ENCODE data around the gene PLEKHA4.
"Not testable (repeated sequence)": the region's sequence is repeated elsewhere in the genome, so short reads cannot be mapped to it uniquely, and the experiment has no call there.

PLEKHA4 gene

DNA sequence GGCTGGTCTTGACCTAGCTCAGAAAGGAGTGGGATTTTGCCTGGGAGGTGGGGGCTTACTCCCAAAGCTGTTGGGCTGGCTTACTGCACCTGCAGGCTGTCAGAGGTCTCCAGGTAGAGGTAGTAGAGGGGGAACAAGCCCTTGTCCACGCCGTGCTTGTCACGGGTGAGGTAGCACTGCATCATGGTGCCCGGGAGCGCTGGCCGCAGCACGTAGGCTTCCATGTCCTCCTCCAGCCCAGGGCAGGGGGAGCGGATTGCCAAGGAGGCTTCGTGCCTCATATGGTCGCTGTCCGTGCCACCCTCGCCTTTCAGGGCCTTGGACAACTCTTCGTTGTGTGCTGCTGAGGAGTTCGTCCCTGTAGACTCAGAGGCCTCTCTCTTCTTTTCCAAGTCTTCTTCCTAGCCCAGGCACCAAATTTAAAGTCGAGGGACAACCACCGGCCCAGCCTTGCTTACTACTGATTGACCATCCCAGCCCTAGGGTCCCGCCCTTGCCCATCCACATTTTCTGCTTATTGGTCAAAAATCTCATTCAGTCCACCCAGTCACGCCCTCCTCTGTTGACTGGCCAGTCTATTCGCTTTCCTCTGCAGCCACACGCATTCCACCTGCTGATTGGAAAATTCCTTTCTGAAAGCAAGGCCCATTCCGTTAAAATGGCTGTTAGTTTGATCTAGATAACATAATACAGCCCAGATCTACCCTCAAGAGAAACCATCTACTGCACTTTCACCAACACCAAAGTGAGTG, 19.6 kb upstream of the PLEKHA4 start:
- DNase-seq = no peak

DNA sequence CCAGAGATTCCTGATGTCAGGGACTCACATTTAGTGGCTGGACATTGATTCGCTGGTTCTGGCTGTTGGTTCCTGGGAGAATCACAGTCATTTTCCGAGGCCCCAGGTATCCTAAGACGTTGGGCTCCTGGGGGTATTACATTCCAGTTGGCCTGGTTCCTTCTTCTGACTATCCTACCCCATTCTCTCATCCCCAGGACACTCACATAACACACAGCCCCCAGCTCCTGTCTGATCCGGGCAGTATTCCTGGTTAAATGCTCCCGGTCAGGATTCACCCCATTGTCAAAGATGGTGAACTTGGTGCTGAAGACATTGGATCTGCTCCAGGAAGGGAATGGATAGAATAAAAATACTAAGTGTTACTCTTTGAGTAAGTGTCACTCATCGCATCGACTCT, 15.3 kb upstream of the PLEKHA4 start:
- DNase-seq = no peak

DNA sequence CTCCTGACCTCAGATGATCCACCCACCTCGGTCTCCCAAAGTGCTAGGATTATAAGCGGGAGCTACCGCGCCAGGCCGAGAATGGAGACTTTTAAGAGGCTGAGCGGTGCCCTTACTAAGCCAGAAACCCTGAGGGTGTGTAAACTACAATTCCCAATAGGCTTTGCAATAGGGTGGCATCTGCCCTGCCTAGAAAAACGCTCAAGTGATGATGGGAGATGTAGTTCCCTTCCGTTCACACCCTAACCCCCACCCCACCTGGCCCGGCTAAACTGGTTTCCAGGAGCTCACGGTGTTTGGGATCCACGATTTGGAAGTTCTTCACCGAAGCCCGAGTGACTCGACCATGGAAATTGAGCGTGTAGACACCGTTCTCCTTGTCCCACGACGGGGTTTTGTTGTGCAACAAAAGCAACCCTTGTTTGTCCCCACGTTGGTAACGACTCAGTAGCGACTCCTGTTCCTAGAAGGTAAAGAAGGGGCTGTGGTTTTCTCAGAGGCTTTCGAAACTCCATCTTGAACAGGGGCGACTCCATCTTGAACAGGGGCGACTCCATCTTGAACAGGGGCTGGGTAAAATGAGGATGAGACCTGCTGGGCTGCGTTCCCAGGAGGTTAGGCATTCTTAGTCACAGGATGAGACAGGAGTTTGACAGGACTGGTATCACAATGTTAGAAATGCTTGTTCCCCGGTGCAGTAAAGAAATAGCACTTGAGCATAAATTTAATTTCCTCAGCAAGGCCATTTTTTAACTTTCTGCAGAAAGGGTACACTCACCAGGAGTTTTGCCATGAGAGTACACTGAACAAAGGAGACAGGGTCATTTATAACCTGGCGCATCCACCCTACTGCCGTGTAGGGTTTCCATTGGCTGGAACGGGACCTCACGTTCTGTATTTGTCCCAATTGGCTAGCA, 13.6 kb upstream of the PLEKHA4 start:
- DNase-seq = peak in 1 of 2 experiments; percentile 20

DNA sequence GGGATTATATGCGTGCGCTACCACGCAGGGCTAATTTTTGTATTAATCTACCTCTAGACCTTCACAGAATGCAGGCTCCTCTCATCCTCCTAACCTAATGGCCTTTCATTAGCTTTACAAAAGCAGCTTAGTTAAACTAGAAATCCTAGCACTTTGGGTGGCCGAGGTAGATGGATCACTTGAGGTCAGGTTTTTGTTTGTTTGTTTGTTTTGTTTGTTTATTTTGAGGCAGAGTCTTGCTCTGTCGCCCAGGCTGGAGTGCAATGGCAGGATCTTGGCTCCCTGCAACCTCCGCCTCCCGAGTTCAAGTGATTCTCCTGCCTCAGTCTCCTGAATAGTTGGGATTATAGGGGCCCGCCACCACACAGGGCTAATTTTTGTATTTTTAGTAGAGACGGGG, 11.3 kb upstream of the PLEKHA4 start:
- not testable (repeated sequence) for DNase-seq

DNA sequence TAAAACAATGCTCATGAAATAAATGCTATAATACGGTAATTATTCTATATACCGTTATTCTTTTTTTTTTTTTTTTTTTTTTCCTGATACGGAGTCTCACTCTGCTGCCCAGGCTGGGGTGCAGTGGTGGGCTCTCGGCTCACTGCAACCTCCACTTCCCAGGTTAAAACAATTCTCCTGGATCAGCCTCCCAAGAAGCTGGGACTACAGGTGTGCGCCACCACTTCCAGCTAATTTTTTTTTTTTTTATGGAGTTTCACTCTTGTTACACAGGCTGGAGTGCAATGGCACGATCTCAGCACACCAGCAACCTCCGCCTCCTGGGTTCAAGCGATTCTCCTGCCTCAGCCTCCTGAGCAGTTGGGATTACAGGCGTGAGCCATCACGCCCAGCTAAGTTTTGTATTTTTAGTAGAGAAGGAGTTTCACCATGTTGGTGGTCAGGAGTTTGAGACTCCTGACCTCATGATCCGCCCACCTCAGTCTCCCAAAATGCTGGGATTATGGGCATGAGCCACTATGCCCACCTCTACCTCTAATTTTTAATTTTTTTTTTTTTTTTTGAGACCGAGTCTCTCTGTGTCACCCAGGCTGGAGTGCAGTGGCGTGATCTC, 10.7 kb upstream of the PLEKHA4 start:
- no peak for DNase-seq

DNA sequence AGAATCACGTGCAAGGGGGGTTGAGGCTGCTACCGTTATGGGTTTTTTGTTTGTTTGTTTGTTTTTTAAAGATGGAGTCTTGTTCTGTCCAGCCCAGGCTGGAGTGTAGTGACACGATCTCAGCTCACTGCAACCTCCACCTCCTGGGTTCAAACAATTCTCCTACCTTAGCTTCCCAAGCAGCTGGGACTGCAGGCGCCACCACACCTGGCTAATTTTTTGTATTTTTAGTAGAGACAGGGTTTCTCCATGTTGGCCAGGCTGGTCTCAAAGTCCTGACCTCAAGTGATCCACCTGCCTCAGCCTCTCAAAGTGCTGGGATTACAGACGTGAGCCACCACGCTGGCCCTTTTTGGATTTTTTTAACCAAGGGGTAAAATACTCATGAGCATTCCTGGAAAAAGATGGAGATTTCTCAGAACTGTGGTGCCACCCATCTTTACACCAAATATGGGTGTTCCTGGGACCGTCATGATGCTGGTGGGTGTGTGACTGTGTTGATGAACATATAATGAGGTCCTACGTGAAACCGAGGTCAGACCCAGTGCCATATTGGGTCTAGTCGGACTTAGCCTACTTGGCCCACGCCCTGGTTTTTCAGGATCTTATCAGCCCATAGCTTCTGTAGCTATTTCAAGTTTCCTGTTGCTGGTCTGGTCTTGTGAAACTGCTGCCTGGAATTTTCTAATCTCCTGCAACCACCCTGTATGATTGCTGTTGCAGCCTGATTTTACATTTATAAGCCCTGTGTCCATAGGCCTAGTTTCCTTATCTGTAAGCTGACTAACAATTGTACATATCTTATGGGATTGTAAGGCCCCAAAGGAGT, 10.0 kb upstream of the PLEKHA4 start:
- DNase-seq = peak in 1 of 2 experiments; percentile 30

DNA sequence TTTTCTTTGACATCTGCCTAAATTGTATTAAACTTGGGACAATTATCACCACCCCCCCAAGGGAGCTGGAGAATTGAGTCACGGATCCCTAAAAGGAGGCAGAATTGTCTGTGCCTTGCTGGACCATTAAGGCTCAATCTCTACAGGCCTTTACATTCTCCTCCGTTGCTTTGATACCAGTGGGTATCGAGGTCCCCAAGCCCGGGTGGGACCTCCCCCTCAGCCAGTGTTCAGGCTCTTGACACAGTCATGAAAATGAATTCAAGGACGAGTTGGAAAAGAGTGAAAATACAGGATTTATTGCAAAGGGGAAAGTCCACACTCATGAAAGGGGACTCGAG, 9.4 kb upstream of the PLEKHA4 start:
- DNase-seq = no peak

DNA sequence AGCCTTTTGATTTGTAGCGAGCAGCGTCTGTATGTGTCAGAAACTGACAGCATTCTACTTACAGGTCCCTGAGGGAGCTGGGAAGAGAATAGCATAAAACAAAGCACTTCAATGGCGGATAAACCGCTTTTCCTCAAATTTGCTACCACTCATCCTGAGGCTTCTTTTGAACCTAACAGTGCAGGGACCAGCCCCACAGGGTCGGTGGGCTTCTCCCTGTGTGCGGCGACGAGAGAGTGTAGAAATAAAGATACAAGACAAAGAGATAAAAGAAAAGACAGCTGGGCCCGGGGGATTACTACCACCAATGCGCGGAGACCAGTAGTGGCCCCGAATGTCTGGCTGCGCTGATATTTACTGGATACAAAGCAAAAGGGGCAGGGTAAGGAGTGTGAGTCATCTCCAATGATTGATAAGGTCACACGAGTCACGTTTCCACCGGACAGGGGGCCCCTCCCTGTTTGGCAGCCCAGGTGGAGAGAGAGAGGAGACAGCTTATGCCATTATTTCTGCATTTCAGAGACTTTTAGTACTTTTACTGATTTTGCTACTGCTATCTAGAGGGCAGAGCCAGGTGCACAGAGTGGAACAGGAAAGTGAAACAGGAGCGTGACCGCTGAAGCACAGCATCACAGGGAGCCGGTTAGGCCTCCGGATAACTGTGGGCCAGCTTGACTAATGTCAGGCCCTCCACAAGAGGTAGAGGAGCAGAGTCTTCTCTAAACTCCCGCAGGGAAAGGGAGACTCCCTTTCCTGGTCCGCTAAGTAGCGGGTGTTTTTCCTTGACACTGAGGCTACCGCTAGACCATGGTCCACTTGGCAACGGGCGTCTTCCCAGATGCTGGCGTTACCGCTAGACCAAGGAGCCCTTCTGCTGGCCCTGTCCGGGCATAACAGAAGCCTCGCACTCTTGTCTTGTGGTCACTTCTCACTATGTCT, 7.9 kb upstream of the PLEKHA4 start:
- DNase-seq = peak; percentile 47 to 61

DNA sequence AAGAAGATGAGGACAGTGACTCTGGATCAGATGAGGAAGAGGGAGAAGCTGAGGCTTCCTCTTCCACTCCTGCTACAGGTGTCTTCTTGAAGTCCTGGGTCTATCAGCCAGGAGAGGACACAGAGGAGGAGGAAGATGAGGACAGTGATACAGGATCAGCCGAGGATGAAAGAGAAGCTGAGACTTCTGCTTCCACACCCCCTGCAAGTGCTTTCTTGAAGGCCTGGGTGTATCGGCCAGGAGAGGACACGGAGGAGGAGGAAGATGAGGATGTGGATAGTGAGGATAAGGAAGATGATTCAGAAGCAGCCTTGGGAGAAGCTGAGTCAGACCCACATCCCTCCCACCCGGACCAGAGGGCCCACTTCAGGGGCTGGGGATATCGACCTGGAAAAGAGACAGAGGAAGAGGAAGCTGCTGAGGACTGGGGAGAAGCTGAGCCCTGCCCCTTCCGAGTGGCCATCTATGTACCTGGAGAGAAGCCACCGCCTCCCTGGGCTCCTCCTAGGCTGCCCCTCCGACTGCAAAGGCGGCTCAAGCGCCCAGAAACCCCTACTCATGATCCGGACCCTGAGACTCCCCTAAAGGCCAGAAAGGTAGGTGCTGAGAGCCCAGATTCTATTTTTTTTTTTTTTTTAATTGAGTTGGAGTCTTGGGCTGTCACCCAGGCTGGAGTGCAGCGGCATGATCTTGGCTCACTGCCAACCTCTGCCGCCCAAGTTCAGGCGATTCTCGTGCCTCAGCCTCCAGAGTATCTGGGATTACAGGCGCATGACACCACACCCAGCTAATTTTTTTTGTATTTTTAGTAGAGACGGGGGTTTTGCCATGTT, 6.1 kb upstream of the PLEKHA4 start:
- peak in 1 of 2 experiments; percentile 30 for DNase-seq

DNA sequence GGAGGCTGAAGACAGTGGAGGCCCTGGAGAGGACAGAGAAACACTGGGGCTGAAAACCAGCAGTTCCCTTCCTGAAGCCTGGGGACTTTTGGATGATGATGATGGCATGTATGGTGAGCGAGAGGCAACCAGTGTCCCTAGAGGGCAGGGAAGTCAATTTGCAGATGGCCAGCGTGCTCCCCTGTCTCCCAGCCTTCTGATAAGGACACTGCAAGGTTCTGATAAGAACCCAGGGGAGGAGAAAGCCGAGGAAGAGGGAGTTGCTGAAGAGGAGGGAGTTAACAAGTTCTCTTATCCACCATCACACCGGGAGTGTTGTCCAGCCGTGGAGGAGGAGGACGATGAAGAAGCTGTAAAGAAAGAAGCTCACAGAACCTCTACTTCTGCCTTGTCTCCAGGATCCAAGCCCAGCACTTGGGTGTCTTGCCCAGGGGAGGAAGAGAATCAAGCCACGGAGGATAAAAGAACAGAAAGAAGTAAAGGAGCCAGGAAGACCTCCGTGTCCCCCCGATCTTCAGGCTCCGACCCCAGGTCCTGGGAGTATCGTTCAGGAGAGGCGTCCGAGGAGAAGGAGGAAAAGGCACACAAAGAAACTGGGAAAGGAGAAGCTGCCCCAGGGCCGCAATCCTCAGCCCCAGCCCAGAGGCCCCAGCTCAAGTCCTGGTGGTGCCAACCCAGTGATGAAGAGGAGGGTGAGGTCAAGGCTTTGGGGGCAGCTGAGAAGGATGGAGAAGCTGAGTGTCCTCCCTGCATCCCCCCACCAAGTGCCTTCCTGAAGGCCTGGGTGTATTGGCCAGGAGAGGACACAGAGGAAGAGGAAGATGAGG, 5.3 kb upstream of the PLEKHA4 start:
- DNase-seq = peak; percentile 13 to 17

DNA sequence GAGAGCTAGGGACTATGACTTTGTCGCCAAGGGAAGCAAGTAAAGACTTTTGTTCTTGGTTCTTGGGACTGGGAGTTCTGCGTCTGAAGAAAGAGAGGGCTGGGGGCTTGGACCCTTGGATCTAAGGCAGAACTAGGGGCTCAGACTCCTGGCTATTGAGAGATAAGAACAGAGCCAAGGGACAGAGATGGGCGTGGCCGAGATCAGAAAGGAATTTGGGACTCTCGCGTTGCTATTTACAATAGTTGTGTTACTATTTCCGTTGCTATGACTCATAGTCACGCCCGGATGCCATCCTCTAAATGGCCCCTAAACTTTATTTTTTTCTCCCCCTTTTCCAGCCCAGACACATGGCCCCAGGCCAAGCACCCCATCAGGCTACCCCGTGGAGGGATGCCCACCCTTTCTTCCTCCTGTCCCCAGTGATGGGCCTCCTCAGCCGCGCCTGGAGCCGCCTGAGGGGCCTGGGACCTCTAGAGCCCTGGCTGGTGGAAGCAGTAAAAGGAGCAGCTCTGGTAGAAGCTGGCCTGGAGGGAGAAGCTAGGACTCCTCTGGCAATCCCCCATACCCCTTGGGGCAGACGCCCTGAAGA, 4.6 kb upstream of the PLEKHA4 start:
- peak; percentile 75 to 82 for DNase-seq

DNA sequence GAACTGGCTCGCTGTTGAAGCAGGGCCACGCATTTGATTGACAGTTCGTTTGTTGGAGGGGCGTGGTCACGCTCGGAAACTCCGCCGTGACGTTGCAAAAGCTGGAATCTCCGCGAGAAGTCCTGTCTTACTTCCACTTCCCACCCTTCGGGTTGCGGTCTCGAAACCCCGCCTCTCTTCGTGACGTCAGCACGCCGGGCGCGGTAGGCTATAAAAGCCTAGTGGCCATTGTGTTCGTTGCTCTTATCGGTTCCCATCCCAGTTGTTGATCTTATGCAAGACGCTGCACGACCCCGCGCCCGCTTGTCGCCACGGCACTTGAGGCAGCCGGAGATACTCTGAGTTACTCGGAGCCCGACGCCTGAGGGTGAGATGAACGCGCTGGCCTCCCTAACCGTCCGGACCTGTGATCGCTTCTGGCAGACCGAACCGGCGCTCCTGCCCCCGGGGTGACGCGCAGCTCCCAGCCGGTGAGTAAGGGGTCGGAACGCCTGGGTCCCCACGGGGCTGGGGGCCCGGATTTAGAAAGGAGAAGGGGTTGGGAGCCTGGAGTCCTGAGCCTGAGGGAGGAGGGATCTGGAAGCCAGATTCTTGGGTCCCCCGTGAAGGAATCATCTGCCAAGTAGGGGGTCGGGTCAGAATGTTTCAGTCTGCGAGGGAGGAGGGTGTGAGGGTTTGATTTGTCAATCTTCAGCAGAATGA, 3.9 kb upstream of the PLEKHA4 start, which contains the start of gene PPP1R15A:
PPP1R15A (plus strand) TSS at position 240 of the 702 bp plus-strand sequence. CDS start 813 bp downstream, outside the sequence.
- DNase-seq = peak; percentile 99 to 100

DNA sequence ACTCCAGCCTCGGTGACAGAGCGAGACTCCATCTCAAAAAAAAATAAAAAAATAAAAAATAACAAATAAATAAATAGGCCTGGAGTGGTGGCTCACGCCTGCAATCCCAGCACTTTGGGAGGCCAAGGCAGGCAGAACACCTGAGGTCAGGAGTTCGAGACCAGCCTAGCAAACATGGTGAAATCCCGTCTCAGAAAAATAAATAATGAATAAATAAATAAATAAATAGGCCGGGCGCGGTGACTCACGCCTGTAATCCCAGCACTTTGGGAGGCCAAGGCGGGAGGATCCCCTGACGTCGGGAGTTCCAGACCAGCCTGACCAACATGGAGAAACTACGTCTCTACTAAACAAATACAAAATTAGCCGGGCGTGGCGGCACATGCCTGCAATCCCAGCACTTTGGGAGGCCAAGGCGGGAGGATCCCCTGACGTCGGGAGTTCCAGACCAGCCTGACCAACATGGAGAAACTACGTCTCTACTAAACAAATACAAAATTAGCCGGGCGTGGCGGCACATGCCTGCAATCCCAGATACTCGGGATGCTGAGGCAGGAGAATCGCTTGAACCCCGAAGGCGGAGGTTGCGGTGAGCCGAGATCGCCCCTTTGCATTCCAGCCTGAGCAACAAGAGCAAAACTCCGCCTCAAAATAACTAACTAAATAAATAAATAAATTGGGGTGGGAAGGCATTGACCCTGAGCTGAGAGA, 3.2 kb upstream of the PLEKHA4 start:
- DNase-seq = not testable (repeated sequence)

DNA sequence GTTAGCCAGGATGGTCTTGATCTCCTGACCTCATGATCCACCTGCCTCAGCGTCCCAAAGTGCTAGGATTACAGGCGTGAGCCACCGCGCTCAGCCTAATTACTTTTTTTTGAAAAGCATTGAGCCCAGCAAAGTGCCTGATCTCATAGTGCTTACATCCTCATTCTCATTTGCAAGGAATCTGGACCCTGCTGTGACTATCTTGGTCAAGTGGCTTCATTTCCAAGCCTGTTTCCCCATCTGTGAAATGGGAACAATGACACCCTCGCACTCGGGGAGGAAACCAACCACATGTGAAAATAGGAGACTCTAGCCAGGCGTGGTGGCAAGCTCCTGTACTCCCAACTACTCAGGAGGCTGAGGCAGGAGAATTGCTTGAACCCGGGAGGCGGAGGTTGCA, 1.6 kb upstream of the PLEKHA4 start:
- DNase-seq = no peak

DNA sequence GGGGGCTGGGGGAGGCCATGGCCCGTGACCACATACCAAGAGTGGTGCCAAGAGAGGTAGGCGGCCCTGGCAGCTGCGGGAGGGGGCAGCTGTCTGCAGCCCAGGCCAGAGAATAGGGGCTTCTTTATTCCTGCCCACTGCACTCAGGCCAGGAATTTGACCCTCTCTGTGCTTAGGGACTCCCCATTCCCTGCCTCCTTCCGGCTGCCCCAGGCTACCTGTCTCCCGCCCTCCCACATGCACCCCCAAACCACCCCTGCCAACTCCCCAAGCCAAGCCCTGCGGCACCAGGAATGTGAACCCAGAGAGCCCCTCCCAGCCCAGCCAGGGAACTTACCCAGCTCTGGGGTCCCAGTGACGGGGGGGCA, 687 bp downstream of the PLEKHA4 start:
- DNase-seq = no peak

DNA sequence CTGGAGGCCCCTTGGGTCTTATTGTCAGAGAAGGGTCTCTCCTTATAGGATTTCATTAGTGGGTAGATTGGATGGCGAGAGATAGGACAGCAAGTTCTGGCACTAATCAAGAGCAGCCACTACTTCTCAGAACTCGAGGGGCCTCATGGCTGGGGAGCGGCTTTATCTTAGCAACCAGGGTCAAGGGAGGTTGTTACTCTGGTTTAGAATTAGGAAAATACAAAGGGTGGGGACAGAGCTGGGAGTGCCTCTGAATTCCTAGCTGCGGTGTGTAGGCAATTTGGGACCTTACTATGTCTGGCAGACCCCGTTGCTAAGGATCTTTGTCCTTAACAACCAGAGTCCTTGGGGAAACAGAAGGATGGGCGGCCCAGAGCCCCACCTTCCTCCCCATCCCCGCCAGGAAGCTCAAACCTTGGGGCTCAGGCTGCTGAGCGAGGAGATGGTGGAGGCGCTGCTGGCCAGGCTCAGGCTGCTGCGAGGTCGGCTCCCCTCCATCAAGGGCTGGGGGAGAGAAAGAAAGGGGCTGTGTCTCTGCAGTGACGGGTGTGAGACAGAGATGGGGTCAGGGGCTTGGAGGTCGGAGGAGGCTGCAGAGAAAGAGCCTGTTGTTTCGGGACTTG, 1.2 kb downstream of the PLEKHA4 start:
- DNase-seq = no peak

DNA sequence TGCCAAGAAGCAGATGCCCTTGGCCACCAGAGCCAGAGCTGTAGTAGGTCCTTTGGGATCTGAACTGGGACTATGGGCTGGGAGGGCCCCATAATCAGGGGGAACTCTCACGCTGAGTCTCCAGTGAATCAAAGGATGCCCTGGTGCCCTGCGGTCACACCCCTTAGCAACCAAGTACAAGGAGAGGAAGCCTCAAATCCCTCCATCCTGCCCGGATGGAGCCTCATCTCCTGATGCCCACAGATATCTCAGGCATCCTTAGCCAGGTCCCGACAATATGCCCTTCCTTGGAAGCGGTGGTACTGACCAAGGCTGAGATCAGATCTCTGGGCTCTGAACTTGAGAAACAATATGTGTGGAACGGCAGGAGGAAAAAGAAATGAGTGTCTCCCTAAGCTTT, 1.7 kb downstream of the PLEKHA4 start:
- DNase-seq = no peak

Measured in activated CD4-positive, alpha-beta T cell treated with anti-CD3 and anti-CD28 coated beads, Interleukin-2, amount 50 U/mL, for 48 hours (primary cell).